Measurements from ENCODE around the gene SLC29A2.

The SLC29A2 gene

GRCh38 chr11:66333896-66334604, 37.5 kb downstream of the SLC29A2 start:
- TF ChIP-seq CTCF (IDR thresholded peaks at IDR 0.05) = no peak
- Histone ChIP-seq H3K27ac (no peak overlapping the region), H3K4me3 (no peak overlapping the region)
- peak; percentile 70 for DNase-seq (ENCODE audit: low spot score)

- Histone ChIP-seq H3K4me3 (no peak overlapping the region), H3K27ac (no peak overlapping the region)
- TF ChIP-seq CTCF (IDR thresholded peaks at IDR 0.05) = no peak
- peak; percentile 64 for DNase-seq (ENCODE audit: low spot score)
Measured at GRCh38 chr11:66333220-66333877, 38.2 kb downstream of the SLC29A2 start.

GRCh38 chr11:66332371-66333219, 39.0 kb downstream of the SLC29A2 start:
- Histone ChIP-seq H3K4me3 (no peak overlapping the region), H3K27ac (no peak overlapping the region)
- DNase-seq (ENCODE audit: low spot score) = no peak
- TF ChIP-seq CTCF (IDR thresholded peaks at IDR 0.05) = no peak

- no peak overlapping the region for H3K4me3 ChIP-seq
- TF ChIP-seq CTCF (IDR thresholded peaks at IDR 0.05) = no peak
- no peak overlapping the region for H3K27ac ChIP-seq
- DNase-seq (ENCODE audit: low spot score) = no peak
Measured at GRCh38 chr11:66331542-66332370, 39.8 kb downstream of the SLC29A2 start.

GRCh38 chr11:66330931-66331330, 40.6 kb downstream of the SLC29A2 start:
- no peak overlapping the region for H3K4me3 ChIP-seq
- no peak for TF ChIP-seq CTCF (IDR thresholded peaks at IDR 0.05)
- DNase-seq (ENCODE audit: low spot score) = no peak
- no peak overlapping the region for H3K27ac ChIP-seq

- no peak for TF ChIP-seq CTCF (IDR thresholded peaks at IDR 0.05)
- no peak for DNase-seq (ENCODE audit: low spot score)
- Histone ChIP-seq H3K27ac (no peak overlapping the region), H3K4me3 (no peak overlapping the region)
Measured at GRCh38 chr11:66329165-66329673, 42.3 kb downstream of the SLC29A2 start.

Measured in coronary artery (tissue), 2 donors.